ENCODE data around the gene VIPAS39. TPM values are rescaled to one million over a fixed set of nuclear protein-coding genes. Genes with fewer than 3 reads are reported as not detected.

VIPAS39 gene
- total RNA-seq, 1 experiment from 2014 or later: 18.5 TPM

- no CpG with 5 or more reads among the region's 5 CpGs for WGBS (ENCODE audit: extremely low coverage, insufficient read length, low lambda C conversion rate)
- Mint-ChIP-seq H3K27ac (peak overlapping the region in 2 of 3 experiments; percentile 70 to 93; a peak in 2 of 7 replicates), H3K4me1 (peaks cover 21 to 22% of the 10 kb centered on the region in 2 experiments), H3K9me3 (no peaks in the 10 kb centered on the region), H3K36me3 (ENCODE audit: insufficient read depth in 1 of 3, low read depth in 3 of 3) (peaks cover 26 to 42% (median 33%) of the 10 kb centered on the region in 3 experiments), H3K4me3 (no peak overlapping the region), H3K27me3 (ENCODE audit: low read depth) (no peaks in the 10 kb centered on the region; the same call in none of the 2 replicates)
- Histone ChIP-seq H3T11ph (ENCODE audit: low read length) (no peak overlapping the region), H3K79me2 (ENCODE audit: insufficient read depth, low read length) (no peaks in the 10 kb centered on the region), H4K8ac (replicated peaks; ENCODE audit: insufficient read length, low read depth, low read length) (no peak overlapping the region), H3K18ac (ENCODE audit: insufficient read length, low read depth, low read length) (no peak overlapping the region), H3K56ac (ENCODE audit: insufficient read length, low read depth, low read length) (no peak overlapping the region), H4K91ac (ENCODE audit: insufficient read length, low read depth, low read length) (no peak overlapping the region), H3K9me3 (ENCODE audit: control insufficient read depth, low read depth, low read length) (no peaks in the 10 kb centered on the region), H3K23me2 (ENCODE audit: insufficient read length, low read depth, low read length, poor library complexity, severe bottlenecking) (no peaks in the 10 kb centered on the region), H2AK5ac (ENCODE audit: insufficient read length, low read length) (no peak overlapping the region), H4K5ac (ENCODE audit: insufficient read length, low read depth, low read length) (no peak overlapping the region), H2AFZ (ENCODE audit: low read length) (no peak overlapping the region), H2BK12ac (ENCODE audit: insufficient read length, low read depth, low read length) (no peak overlapping the region), H3K4me2 (ENCODE audit: insufficient read depth, insufficient read length, low read length) (no peak overlapping the region), H3K14ac (ENCODE audit: insufficient read depth, low read length) (no peak overlapping the region), H3K27me3 (ENCODE audit: insufficient read depth, low read length) (no peaks in the 10 kb centered on the region), H2BK15ac (ENCODE audit: low read depth, low read length) (no peak overlapping the region), H3K79me1 (ENCODE audit: insufficient read depth, low read depth, low read length, poor library complexity, severe bottlenecking) (no peaks in the 10 kb centered on the region), H3K9ac (ENCODE audit: extremely low read depth, insufficient read length, low read length) (no peak overlapping the region), H2BK5ac (ENCODE audit: insufficient read length, low read length) (no peak overlapping the region), H3K4me1 (ENCODE audit: insufficient read depth, low read length) (peaks cover 8% of the 10 kb centered on the region; the same call in 1 of the 2 replicates), H3K27ac (ENCODE audit: insufficient read length, low read depth, low read length) (no peak overlapping the region), H3K23ac (ENCODE audit: insufficient read length, low read depth, low read length) (no peak overlapping the region), H2BK20ac (ENCODE audit: low read depth, low read length, poor library complexity, severe bottlenecking) (no peak overlapping the region), H3K4ac (ENCODE audit: low read depth, low read length) (no peak overlapping the region), H2BK120ac (ENCODE audit: low read depth, low read length, poor library complexity, severe bottlenecking) (no peak overlapping the region), H4K20me1 (ENCODE audit: control insufficient read depth, insufficient read depth, insufficient read length) (no peaks in the 10 kb centered on the region)
- no peak for DNase-seq
- no peak for TF ChIP-seq CTCF (conservative IDR thresholded peaks at IDR 0.05)
These were observed 12.9 kb upstream of the VIPAS39 start for GRCh38 chr14:77470224-77470870.
